NT2/D1 (cell line): ENCODE data around the gene ARHGEF19.
"Not testable (repeated sequence)": the region's sequence is repeated elsewhere in the genome, so short reads cannot be mapped to it uniquely, and the experiment has no call there.

Source experiments
- DNase-seq: peaks from one replicate; pipeline ENCODE4 v3.0.0-alpha.2; 2011; ENCODE audit warnings: low read depth, low spot score
- H3K27me3 ChIP-seq: 2 replicates; pipeline ENCODE4 v1.6.0; 2011; ENCODE audit warnings: mild to moderate bottlenecking; ENCODE audit not compliant: insufficient read length, insufficient read depth
- H3K36me3 ChIP-seq: 2 replicates; pipeline ENCODE4 v1.6.1; 2011; ENCODE audit warnings: mild to moderate bottlenecking, low read length, mixed read lengths; ENCODE audit not compliant: insufficient read depth, insufficient read length
- H3K4me1 ChIP-seq: 2 replicates; pipeline ENCODE4 v1.5.1; 2011; ENCODE audit not compliant: insufficient read depth, insufficient read length
- H3K4me3 ChIP-seq: 2 replicates; pipeline ENCODE4 v1.5.1; 2011; ENCODE audit warnings: low read depth; ENCODE audit not compliant: insufficient read length
- H3K9ac ChIP-seq: 2 replicates; pipeline ENCODE4 v1.6.0; 2011; ENCODE audit warnings: low read depth; ENCODE audit not compliant: insufficient read length
- H3K9me3 ChIP-seq: 2 replicates; pipeline ENCODE4 v1.5.1; 2011; ENCODE audit warnings: mild to moderate bottlenecking, low read length; ENCODE audit not compliant: insufficient read depth
- SUZ12 ChIP-seq: IDR thresholded peaks from 2 replicates; pipeline ENCODE4 v1.6.1; 2011; ENCODE audit not compliant: insufficient read length, insufficient read depth; ENCODE audit errors: extremely low read depth
- YY1 ChIP-seq: IDR thresholded peaks from 2 replicates; pipeline ENCODE4 v1.6.1; 2011; ENCODE audit not compliant: insufficient read length, insufficient read depth
- ZNF274 ChIP-seq: IDR thresholded peaks from 2 replicates; pipeline ENCODE4 v1.6.1; 2011; ENCODE audit warnings: mild to moderate bottlenecking, low read depth, low read length

ARHGEF19 gene

DNA sequence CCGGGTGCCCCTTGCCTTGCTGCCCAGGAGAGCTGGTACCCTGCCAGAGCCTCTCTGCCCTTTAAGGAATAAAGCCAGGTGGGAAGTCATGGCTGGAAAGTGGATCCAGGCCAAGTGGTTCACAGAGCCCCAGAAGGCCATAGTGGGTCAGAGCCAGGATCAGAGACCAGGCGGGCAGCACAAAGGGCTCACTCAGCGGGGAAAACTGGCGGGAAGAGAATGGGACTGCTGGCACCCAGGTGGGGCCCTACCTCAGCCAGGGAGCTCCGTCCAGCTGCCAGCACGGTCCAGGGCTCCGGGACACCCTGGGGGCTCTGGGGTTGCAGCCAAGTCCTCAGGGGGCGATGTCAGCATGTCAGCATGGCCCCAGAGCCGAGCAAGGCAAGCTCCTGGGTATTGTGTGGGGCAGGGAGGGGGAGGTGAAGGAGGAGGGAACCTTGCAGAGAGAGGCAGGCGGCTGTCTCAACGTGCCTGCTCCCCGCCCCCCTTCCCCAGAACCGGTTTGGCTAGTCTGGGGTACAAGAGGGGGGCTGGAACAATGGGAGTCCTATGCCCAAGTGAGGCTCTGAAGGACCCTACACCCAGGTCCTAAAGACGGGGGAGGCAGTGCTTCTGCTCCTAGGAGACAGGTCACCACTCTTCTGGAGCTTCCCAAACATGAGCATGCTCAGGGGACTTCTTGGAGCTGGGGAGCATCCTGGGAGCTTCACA is at the start of gene ARHGEF19:
Gene ARHGEF19 (minus strand): TSS at position 402 of the 711 bp plus-strand sequence. CDS start 3,598 bp downstream, outside the sequence.
- Histone ChIP-seq H3K4me3 (no peak within 1 kb of the TSS), H3K9ac (peak within 1 kb of the TSS; percentile 25), H3K4me1 (peaks cover 9% of the 10 kb centered on the region), H3K9me3 (no peaks in the 10 kb centered on the region), H3K36me3 (no peaks in the 10 kb centered on the region), H3K27me3 (peaks cover 12% of the 10 kb centered on the region)
- DNase-seq = no peak
- no peak for TF ChIP-seq YY1
- TF ChIP-seq SUZ12 = no peak
- TF ChIP-seq ZNF274 = no peak

GRCh38 chr1:16262067-16262466 is 49.6 kb upstream of the ARHGEF19 start:
- H3K4me1 ChIP-seq = no peaks in the 10 kb centered on the region
- H3K9ac ChIP-seq = no peak overlapping the region
- TF ChIP-seq YY1 (no peak), SUZ12 (no peak), ZNF274 (no peak)
- H3K4me3 ChIP-seq = no peak overlapping the region
- H3K36me3 ChIP-seq = no peaks in the 10 kb centered on the region
- no peaks in the 10 kb centered on the region for H3K9me3 ChIP-seq
- no peak for DNase-seq
- no peaks in the 10 kb centered on the region for H3K27me3 ChIP-seq

DNA sequence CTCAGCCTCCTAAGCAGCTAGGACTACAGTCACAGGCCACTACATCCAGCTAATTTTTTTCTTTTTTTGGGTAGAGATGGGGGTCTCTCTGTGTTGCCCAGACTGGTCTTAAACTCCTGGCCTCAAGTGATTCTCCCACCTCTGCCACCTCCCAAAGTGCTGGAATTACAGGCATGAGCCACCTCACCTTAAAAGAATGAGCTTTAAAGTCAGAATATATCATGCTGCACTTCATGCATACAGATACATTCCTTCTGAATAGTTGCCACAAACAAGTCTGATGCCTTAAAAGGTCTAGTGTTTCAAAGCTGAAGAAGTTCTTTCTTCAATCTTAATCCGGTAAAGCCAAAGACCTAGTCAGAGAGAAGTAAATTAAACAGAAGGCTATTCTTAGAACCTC is 48.4 kb upstream of the ARHGEF19 start:
- no peak for DNase-seq
- Histone ChIP-seq H3K4me3 (no peak overlapping the region), H3K9ac (no peak overlapping the region), H3K4me1 (no peaks in the 10 kb centered on the region), H3K27me3 (no peaks in the 10 kb centered on the region), H3K36me3 (peaks cover 7% of the 10 kb centered on the region), H3K9me3 (no peaks in the 10 kb centered on the region)
- TF ChIP-seq SUZ12 (no peak), YY1 (no peak), ZNF274 (no peak)

DNA sequence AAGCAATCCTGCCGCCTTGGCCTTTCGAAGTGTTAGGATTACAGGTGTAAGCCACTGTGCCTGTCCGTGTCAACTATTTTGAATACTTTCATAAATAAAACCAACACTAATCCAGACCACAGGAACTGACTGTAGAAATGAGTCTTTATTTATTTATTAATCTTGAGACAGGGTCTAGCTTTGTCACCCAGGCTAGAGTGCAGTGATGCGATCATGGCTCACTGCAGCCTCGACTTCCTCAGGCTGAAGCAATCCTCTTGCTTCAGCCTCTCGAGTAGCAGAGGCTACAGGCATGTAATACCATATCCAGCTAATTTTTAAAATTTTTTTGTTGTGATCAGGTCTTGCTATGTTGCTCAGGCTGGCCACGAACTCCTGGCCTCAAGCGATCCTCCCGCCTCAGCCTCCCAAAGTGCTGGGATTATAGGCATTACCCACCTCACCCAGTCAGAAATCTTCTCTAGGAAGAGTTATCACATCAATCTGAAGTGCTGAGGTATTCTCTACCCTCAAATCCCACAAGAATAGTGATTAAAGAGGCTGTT is 46.2 kb upstream of the ARHGEF19 start:
- Histone ChIP-seq H3K4me3 (no peak overlapping the region), H3K9ac (no peak overlapping the region), H3K4me1 (no peaks in the 10 kb centered on the region), H3K27me3 (no peaks in the 10 kb centered on the region), H3K36me3 (peaks cover 28% of the 10 kb centered on the region), H3K9me3 (no peaks in the 10 kb centered on the region)
- no peak for DNase-seq
- no peak for TF ChIP-seq YY1
- TF ChIP-seq ZNF274 = no peak
- TF ChIP-seq SUZ12 = no peak

- no peak for DNase-seq
- Histone ChIP-seq H3K27me3 (no peaks in the 10 kb centered on the region), H3K9ac (no peak overlapping the region), H3K4me3 (no peak overlapping the region), H3K4me1 (no peaks in the 10 kb centered on the region), H3K36me3 (peaks cover 35% of the 10 kb centered on the region), H3K9me3 (no peaks in the 10 kb centered on the region)
- no peak for TF ChIP-seq SUZ12
- no peak for TF ChIP-seq YY1
- TF ChIP-seq ZNF274 = no peak
Measured at GRCh38 chr1:16257968-16258367, 45.5 kb upstream of the ARHGEF19 start.

DNA sequence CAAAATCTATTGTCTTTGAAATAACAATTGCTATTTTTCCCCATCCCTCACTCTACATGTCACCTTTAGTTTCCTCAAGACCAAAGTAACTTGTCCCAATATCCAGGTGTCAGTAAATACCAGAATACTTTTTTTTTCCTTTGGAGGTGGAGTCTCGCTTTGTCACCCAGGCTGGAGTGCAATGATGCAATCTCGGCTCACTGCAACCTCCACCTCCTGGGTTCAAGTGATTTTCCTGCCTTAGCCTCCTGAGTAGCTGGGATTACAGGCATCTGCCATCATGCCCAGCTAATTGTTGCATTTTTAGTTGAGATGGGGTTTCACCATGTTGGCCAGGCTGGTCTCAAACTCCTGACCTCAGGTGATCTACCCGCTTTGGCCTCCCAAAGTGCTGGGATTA is 45.1 kb upstream of the ARHGEF19 start:
- not testable (repeated sequence) for H3K4me3 ChIP-seq, H3K27me3 ChIP-seq, DNase-seq, H3K4me1 ChIP-seq, H3K9ac ChIP-seq, H3K9me3 ChIP-seq
- peaks cover 36% of the 10 kb centered on the region for H3K36me3 ChIP-seq

- Histone ChIP-seq H3K4me1 (no peaks in the 10 kb centered on the region), H3K27me3 (no peaks in the 10 kb centered on the region), H3K9me3 (no peaks in the 10 kb centered on the region), H3K9ac (no peak overlapping the region), H3K4me3 (no peak overlapping the region), H3K36me3 (peaks cover 45% of the 10 kb centered on the region)
- no peak for DNase-seq
- no peak for TF ChIP-seq YY1
- no peak for TF ChIP-seq SUZ12
- no peak for TF ChIP-seq ZNF274
Measured at GRCh38 chr1:16256478-16256877, 44.0 kb upstream of the ARHGEF19 start.
